ENCODE data around the gene CCDC116.
"Not testable (repeated sequence)": the region's sequence is repeated elsewhere in the genome, so short reads cannot be mapped to it uniquely, and the experiment has no call there.

CCDC116 gene

GRCh38 chr22:21598302-21598701, 34.3 kb upstream of the CCDC116 start:
- H3K27me3 Mint-ChIP-seq (ENCODE audit: low read depth), result no peaks in the 10 kb centered on the region
- H3K27ac Mint-ChIP-seq, result no peak overlapping the region
- H3K36me3 Mint-ChIP-seq (ENCODE audit: low read depth), result peaks cover 46% of the 10 kb centered on the region
- no peaks in the 10 kb centered on the region for H3K9me3 Mint-ChIP-seq
- no peak overlapping the region for H3K4me3 Mint-ChIP-seq
- peaks cover 26% of the 10 kb centered on the region for H3K4me1 Mint-ChIP-seq (ENCODE audit: low read depth)

GRCh38 chr22:21599053-21599893, 33.3 kb upstream of the CCDC116 start:
- Mint-ChIP-seq H3K4me3 (no peak overlapping the region), H3K27ac (peak overlapping the region; percentile 39), H3K36me3 (ENCODE audit: low read depth) (peaks cover 36% of the 10 kb centered on the region), H3K9me3 (no peaks in the 10 kb centered on the region), H3K4me1 (ENCODE audit: low read depth) (peaks cover 20% of the 10 kb centered on the region), H3K27me3 (ENCODE audit: low read depth) (no peaks in the 10 kb centered on the region)

GRCh38 chr22:21602579-21602978, 30.0 kb upstream of the CCDC116 start:
- peaks cover 12% of the 10 kb centered on the region for H3K36me3 Mint-ChIP-seq (ENCODE audit: low read depth)
- H3K9me3 Mint-ChIP-seq, result no peaks in the 10 kb centered on the region
- no peak overlapping the region for H3K27ac Mint-ChIP-seq
- no peaks in the 10 kb centered on the region for H3K27me3 Mint-ChIP-seq (ENCODE audit: low read depth)
- peaks cover 20% of the 10 kb centered on the region for H3K4me1 Mint-ChIP-seq (ENCODE audit: low read depth)
- no peak overlapping the region for H3K4me3 Mint-ChIP-seq

GRCh38 chr22:21603973-21604372, 28.6 kb upstream of the CCDC116 start:
- Mint-ChIP-seq H3K27me3 (ENCODE audit: low read depth) (no peaks in the 10 kb centered on the region), H3K27ac (no peak overlapping the region), H3K9me3 (no peaks in the 10 kb centered on the region), H3K4me1 (ENCODE audit: low read depth) (peaks cover 19% of the 10 kb centered on the region), H3K4me3 (no peak overlapping the region), H3K36me3 (ENCODE audit: low read depth) (peaks cover 11% of the 10 kb centered on the region)

GRCh38 chr22:21605887-21606564, 26.5 kb upstream of the CCDC116 start:
- H3K9me3 Mint-ChIP-seq, result no peaks in the 10 kb centered on the region
- peak overlapping the region; percentile 15 for H3K27ac Mint-ChIP-seq
- H3K4me3 Mint-ChIP-seq, result no peak overlapping the region
- peaks cover 13% of the 10 kb centered on the region for H3K4me1 Mint-ChIP-seq (ENCODE audit: low read depth)
- H3K36me3 Mint-ChIP-seq (ENCODE audit: low read depth), result peaks cover 10% of the 10 kb centered on the region
- H3K27me3 Mint-ChIP-seq (ENCODE audit: low read depth), result no peaks in the 10 kb centered on the region

- H3K4me1 Mint-ChIP-seq (ENCODE audit: low read depth), result peaks cover 16% of the 10 kb centered on the region
- H3K27ac Mint-ChIP-seq, result no peak overlapping the region
These were observed 25.8 kb upstream of the CCDC116 start for GRCh38 chr22:21606775-21607174.

GRCh38 chr22:21609556-21610157, 22.9 kb upstream of the CCDC116 start:
- peaks cover 17% of the 10 kb centered on the region for H3K4me1 Mint-ChIP-seq (ENCODE audit: low read depth)
- not testable (repeated sequence) for H3K27me3 Mint-ChIP-seq (ENCODE audit: low read depth); H3K27ac Mint-ChIP-seq; H3K4me3 Mint-ChIP-seq; H3K9me3 Mint-ChIP-seq
- peaks cover 19% of the 10 kb centered on the region for H3K36me3 Mint-ChIP-seq (ENCODE audit: low read depth)

More at GRCh38 chr22:21606775-21607174, 25.8 kb upstream of the CCDC116 start:
- Mint-ChIP-seq H3K36me3 (ENCODE audit: low read depth) (peaks cover 17% of the 10 kb centered on the region), H3K27me3 (ENCODE audit: low read depth) (no peaks in the 10 kb centered on the region), H3K4me3 (no peak overlapping the region), H3K9me3 (no peaks in the 10 kb centered on the region)

GRCh38 chr22:21611210-21611977, 21.2 kb upstream of the CCDC116 start:
- H3K27ac Mint-ChIP-seq, result peak overlapping the region; percentile 36
- no peaks in the 10 kb centered on the region for H3K27me3 Mint-ChIP-seq (ENCODE audit: low read depth)
- peaks cover 22% of the 10 kb centered on the region for H3K36me3 Mint-ChIP-seq (ENCODE audit: low read depth)
- H3K9me3 Mint-ChIP-seq, result no peaks in the 10 kb centered on the region
- H3K4me3 Mint-ChIP-seq, result no peak overlapping the region
- peaks cover 17% of the 10 kb centered on the region for H3K4me1 Mint-ChIP-seq (ENCODE audit: low read depth)

GRCh38 chr22:21612858-21613257, 19.7 kb upstream of the CCDC116 start:
- Mint-ChIP-seq H3K4me1 (ENCODE audit: low read depth) (peaks cover 12% of the 10 kb centered on the region), H3K27ac (no peak overlapping the region), H3K9me3 (no peaks in the 10 kb centered on the region), H3K27me3 (ENCODE audit: low read depth) (no peaks in the 10 kb centered on the region), H3K36me3 (ENCODE audit: low read depth) (peaks cover 22% of the 10 kb centered on the region), H3K4me3 (no peak overlapping the region)

- no peak overlapping the region for H3K4me3 Mint-ChIP-seq
- no peaks in the 10 kb centered on the region for H3K27me3 Mint-ChIP-seq (ENCODE audit: low read depth)
- no peaks in the 10 kb centered on the region for H3K9me3 Mint-ChIP-seq
- H3K4me1 Mint-ChIP-seq (ENCODE audit: low read depth), result peaks cover 12% of the 10 kb centered on the region
- H3K36me3 Mint-ChIP-seq (ENCODE audit: low read depth), result peaks cover 22% of the 10 kb centered on the region
- no peak overlapping the region for H3K27ac Mint-ChIP-seq
These were observed 18.9 kb upstream of the CCDC116 start for GRCh38 chr22:21613553-21614233.

GRCh38 chr22:21615731-21616130, 16.8 kb upstream of the CCDC116 start:
- Mint-ChIP-seq H3K4me1 (ENCODE audit: low read depth) (peaks cover 12% of the 10 kb centered on the region), H3K27ac (no peak overlapping the region), H3K9me3 (no peaks in the 10 kb centered on the region), H3K4me3 (no peak overlapping the region), H3K27me3 (ENCODE audit: low read depth) (no peaks in the 10 kb centered on the region), H3K36me3 (ENCODE audit: low read depth) (peaks cover 19% of the 10 kb centered on the region)

- H3K27ac Mint-ChIP-seq; H3K9me3 Mint-ChIP-seq; H3K4me3 Mint-ChIP-seq; H3K27me3 Mint-ChIP-seq (ENCODE audit: low read depth): not testable (repeated sequence)
- Mint-ChIP-seq H3K4me1 (ENCODE audit: low read depth) (peaks cover 15% of the 10 kb centered on the region), H3K36me3 (ENCODE audit: low read depth) (peaks cover 12% of the 10 kb centered on the region)
These were observed 15.2 kb upstream of the CCDC116 start for GRCh38 chr22:21617337-21617736.

- peaks cover 8% of the 10 kb centered on the region for H3K4me1 Mint-ChIP-seq (ENCODE audit: low read depth)
- H3K9me3 Mint-ChIP-seq, result no peaks in the 10 kb centered on the region
- peaks cover 11% of the 10 kb centered on the region for H3K36me3 Mint-ChIP-seq (ENCODE audit: low read depth)
- H3K27me3 Mint-ChIP-seq (ENCODE audit: low read depth), result no peaks in the 10 kb centered on the region
- H3K27ac Mint-ChIP-seq, result no peak overlapping the region
- no peak overlapping the region for H3K4me3 Mint-ChIP-seq
These were observed 11.5 kb upstream of the CCDC116 start for GRCh38 chr22:21621025-21621424.
